HL-60/S4 treated with phorbol 12-myristate 13-acetate at 8.2 ng/mL for 4 days and 3 days (cell line): ENCODE data around the gene PRKCE.

Source experiments
- in situ Hi-C: fragments of 300-500 bp; cut with MboI; formaldehyde crosslinking; loops from 2 replicates; pipeline ENCODE4 v1.15.0; 2022; ENCODE audit warnings: low sequenced_read_pairs

Gene PRKCE

GRCh38 chr2:46147626-46148368, 496.3 kb downstream of the PRKCE start:
- in situ Hi-C loops: no loop called here

DNA sequence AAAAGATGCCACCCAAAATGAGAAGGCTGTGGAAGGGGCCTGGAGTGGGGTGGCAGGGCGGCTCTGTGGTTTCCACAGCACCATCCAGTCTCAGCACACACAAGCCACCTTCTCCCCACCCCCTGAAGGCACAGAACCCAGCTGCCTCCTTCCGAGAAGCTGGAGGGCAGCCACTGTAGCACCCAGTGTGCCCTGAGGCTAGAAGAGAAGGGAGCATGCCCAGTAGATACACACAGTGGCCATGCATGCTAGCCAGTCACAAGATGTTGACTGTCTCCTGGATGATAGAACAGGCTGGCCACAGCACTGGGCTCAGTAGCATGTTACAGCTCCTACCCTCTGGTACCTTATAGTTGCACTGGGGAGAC, 496.9 kb downstream of the PRKCE start:
- in situ Hi-C loops: no loop called here

GRCh38 chr2:46150445-46150955, 499.0 kb downstream of the PRKCE start:
- in situ Hi-C loops: no loop called here

GRCh38 chr2:46151577-46151976, 500.1 kb downstream of the PRKCE start:
- in situ Hi-C loops: no loop called here

DNA sequence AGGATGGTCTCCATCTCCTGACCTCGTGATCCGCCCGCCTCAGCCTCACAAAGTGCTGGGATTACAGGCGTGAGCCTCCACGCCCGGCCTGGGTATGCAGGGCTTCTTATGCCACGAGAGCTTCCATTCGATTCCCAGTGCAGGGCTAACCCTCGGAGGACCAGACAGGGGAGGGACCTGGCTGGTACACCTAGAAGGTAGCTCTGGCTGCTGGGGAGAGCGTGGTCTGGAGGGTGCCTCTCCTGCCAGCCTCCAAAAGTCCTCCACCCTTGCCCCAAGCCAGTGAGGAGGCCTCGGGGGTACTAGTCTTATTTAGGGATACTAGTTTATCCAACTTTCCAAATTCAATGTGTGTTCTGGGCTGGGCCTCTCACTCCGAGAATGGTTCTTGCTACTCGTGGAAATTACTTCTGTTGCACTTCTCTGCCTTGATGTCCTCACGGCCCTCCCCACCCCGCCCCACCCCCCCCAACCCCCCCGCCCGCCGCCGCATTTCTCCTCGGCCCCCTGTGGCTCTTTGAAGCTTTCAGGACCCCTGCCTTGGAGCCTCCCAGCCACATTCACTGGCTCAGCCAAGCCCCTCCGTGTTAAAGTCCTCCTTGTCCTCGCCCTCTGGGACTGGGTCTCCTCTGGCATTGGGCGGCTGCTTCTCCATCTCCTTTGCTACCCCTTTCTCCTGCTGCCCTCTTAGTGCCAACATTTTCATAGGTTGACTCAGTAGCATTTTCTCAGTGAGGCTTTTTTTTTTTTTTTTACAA, 502.7 kb downstream of the PRKCE start:
- in situ Hi-C loops: no loop called here

DNA sequence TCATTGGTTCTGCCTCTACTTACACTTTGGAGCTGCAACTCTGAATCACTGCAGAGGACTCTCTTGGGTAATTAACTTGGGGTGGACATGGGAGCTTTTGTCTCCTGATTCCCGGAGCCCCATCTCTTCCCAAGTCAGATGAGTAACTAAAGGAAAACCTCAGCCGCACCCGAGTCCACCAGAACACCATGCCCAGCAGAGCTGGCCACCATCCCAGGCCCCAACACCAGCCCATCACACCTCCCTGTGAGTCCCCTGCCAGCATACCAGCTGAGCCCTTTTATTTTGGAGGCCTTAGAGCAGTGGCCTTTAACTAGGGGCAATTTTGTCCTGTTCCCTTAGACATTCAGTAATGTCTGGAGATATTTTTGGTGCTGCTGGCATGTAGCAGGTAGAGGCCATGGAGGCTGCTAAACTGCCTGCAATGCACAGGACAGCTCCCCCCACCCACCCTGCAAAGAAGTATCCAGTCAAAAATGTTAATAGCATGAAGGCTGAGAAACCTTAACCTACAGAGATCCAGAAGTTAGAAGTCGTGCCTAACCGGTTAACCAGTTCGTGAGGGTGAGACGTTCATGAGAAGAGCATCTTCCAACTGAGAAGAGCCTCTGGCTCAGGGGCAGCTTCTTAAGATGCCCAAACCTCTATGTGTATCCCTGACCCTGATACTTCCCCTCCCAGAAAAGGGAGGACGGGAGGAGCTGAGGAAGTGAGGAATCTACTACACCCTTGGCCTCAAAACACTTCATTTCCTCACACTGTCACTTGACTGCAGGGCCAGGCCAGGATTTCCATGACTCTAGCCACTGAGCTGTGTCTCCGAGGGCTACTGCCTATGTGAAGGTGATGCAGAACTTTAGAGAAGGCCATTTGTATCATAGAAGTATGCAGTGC, 505.8 kb downstream of the PRKCE start:
- in situ Hi-C loops: no loop called here

- in situ Hi-C loops: no loop called here
These were observed 506.5 kb downstream of the PRKCE start for GRCh38 chr2:46157966-46158310.

DNA sequence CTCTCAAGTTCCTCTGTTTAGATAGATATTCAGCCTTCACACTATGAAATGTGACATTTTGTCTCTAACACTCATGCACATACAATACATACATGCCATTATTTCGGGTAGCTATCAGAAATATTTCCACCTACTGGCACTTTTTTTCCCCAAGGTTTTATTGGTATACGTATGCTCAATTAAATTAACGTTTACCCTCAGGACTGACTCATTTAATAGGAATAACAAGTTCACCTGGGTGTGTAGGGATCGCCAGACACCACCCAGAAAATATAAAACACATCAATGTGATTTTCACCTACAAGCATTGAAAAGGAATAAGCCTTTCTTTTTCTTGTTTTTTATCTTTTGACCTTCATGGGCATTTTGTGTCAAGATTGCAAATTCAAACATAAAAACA, 507.2 kb downstream of the PRKCE start:
- in situ Hi-C loops: no loop called here

GRCh38 chr2:46160326-46160725, 508.9 kb downstream of the PRKCE start:
- in situ Hi-C loops: no loop called here

GRCh38 chr2:46161315-46161714, 509.8 kb downstream of the PRKCE start:
- in situ Hi-C loops: no loop called here

GRCh38 chr2:46161911-46162310, 510.4 kb downstream of the PRKCE start:
- in situ Hi-C loops: no loop called here

DNA sequence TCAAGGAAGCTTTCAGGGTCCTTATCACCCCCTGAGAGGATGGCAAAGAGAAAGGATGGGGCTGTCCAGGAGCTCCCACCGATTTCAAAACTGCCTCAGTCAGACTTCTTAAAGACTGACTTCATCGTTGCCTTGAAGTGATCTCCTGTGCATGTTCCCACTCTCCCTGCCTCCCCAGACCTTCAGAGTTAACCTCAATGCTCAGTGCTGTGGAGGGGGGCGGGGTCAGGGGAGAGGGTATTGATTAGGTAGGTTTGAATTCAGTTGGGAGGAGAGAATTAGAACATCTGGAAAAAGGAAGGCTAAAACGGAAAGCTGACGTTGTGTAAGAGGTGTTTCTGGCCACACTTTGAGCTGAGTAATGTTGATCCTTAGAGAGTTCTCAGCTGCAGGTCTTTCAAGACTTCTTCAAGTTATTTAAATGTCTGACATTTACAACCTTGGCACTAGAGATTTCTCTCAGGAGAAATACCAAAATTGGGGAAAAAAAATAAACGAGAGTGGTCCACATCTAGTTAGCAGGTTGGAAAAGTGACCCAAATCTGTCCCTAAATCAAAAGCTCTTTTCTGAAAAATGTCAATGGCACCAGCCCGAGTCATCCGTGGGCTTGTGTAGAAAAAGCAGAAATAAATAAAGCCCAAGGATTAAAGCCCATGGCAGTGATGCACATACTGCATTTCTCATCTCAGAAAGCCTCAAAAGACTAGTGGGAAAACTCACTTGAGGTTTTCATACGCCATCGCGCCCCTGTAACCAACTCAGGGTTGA, 511.0 kb downstream of the PRKCE start:
- in situ Hi-C loops: no loop called here

DNA sequence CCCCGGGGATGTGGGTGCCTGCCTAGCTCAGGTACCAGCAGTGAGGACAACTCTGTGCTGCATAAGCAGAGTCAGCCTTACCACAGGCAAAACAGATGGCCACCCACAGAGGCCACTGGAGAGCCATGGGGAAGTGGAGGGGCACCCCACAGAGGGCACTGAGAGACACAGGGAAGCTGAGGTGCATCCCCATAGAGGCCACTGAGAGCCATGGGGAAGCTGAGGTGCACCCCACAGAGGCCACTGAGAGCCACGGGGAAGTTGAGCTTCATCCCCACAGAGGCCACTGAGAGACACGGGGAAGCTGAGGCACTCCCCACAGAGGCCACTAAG, 511.6 kb downstream of the PRKCE start:
- in situ Hi-C loops: no loop called here

- in situ Hi-C loops: no loop called here
These were observed 512.5 kb downstream of the PRKCE start for GRCh38 chr2:46163804-46164528.

- in situ Hi-C loops: no loop called here
These were observed 513.2 kb downstream of the PRKCE start for GRCh38 chr2:46164529-46165301.

- in situ Hi-C loops: no loop called here
These were observed 514.4 kb downstream of the PRKCE start for GRCh38 chr2:46165916-46166315.

DNA sequence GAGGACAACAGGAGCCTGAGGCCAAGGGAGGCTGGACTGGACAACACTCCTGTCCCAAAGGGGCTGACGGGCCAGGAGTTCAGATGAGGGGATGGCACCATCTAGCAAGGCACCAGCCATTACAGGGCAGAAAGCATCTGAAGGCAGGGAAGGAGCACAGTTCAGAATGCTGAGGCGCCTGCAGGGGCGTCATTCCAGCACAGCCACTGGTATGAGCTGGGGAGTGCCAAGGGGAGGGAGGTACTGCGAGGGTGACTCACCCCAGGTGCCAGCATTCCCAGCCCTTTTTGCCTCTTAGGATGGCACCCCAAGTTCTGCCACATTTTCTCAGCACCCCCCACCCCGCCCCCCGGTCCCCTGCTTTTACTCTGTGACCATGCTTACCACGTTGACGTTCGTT, 515.9 kb downstream of the PRKCE start:
- in situ Hi-C loops: no loop called here

DNA sequence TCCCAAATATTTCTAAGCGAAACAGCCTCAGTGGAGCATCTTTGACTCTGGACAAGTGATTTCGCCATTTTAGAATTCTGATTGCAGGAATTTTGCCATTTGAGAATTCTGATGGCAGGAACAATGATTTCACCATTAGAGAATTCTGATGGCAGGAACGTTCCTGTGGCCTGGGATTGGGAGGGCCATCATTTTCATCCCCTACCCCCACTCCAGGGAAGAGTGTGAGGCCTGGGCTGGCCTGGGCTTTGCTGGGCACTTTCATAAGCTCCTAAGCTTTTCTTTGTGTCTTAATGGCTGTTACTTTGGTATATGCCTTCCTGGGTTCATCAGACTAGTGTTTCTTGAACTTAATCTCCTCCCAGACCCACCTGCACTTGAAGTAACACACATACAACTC, 516.4 kb downstream of the PRKCE start:
- in situ Hi-C loops: no loop called here

DNA sequence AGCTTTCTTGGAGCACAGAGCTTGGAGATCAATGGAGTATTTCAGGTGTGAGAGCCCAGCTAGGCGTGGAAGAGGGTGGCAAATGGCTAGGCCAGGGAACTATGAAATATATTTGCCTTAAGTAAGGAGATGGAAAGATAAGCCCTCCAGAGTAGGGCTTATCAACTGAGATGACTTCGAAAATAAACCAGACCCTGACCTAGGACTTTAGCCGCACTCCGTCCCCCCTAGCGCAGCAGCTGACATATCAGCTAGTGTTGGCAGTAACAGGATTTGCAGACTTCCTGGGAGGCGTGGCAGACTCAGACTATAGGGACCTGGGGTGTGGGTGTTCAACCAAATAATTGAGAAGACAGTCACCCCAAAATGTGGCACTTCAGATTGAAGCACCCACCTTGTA, 518.0 kb downstream of the PRKCE start:
- in situ Hi-C loops: no loop called here
